Measurements from ENCODE around the gene KIRREL3. TPM values are rescaled to one million over a fixed set of nuclear protein-coding genes. Genes with fewer than 3 reads are reported as not detected.

Gene KIRREL3
- total and polyA plus RNA-seq, 2 experiments from 2014 or later, result 16.1 to 35.6 TPM

DNA sequence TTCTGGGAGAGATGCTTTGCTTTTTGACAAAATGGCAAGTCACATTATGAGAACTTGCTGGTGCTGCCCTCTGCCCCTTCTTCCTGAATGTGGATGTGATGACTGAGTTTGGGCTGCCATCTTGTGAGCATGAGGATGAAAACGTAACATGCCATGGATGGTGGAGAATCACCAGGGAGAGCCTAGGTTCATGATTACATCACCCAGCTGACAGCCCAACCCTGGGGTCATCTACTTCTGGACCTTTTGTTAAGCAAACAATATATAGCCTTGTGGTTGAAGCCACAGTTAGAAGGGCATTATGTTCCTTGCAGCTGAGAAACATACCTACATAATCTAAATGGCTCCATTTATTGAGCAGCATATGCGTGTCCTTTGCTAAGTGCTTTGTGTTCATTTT, 321.5 kb downstream of the KIRREL3 start:
- H3K27ac ChIP-seq, result no peak overlapping the region
- H3K4me1 ChIP-seq (ENCODE audit: insufficient read depth), result no peaks in the 10 kb centered on the region
- peaks cover 2% of the 10 kb centered on the region; the same call in 1 of the 2 replicates for H3K9me2 ChIP-seq (ENCODE audit: insufficient read depth)
- no peak overlapping the region for H3K4me3 ChIP-seq
- H3K9ac ChIP-seq, result no peak overlapping the region
- DNase-seq, result no peak
- in situ Hi-C loops (cut with MboI), result no loop called here
- H3K36me3 ChIP-seq (ENCODE audit: low read depth), result no peaks in the 10 kb centered on the region
- no peaks in the 10 kb centered on the region for H3K27me3 ChIP-seq (replicated peaks; ENCODE audit: insufficient read depth)
- H3K4me2 ChIP-seq (ENCODE audit: unreplicated experiment), result no peak overlapping the region
- H3K9me3 ChIP-seq (ENCODE audit: low read depth), result no peaks in the 10 kb centered on the region
- 69 to 81% methylated on average over 2 of the region's 2 CpGs for WGBS, 2 experiments (ENCODE audit: low coverage in 1 of 2, low lambda C conversion rate in 2 of 2, missing lambda C conversion rate in 2 of 2)
- H4K20me1 ChIP-seq (ENCODE audit: insufficient read depth), result no peaks in the 10 kb centered on the region
- no peak overlapping the region for H2AFZ ChIP-seq
- no peaks in the 10 kb centered on the region for H3F3A ChIP-seq (ENCODE audit: insufficient read depth)
- no peaks in the 10 kb centered on the region; the same call in 1 of the 2 replicates for H3K79me2 ChIP-seq (ENCODE audit: insufficient read depth)
- no peak for TF ChIP-seq EZH2phosphoT487 (IDR thresholded peaks at IDR 0.05; ENCODE audit: insufficient read depth, low read depth)
- TF ChIP-seq EZH2 (IDR thresholded peaks at IDR 0.05; ENCODE audit: insufficient read depth, poor library complexity, severe bottlenecking), result no peak

DNA sequence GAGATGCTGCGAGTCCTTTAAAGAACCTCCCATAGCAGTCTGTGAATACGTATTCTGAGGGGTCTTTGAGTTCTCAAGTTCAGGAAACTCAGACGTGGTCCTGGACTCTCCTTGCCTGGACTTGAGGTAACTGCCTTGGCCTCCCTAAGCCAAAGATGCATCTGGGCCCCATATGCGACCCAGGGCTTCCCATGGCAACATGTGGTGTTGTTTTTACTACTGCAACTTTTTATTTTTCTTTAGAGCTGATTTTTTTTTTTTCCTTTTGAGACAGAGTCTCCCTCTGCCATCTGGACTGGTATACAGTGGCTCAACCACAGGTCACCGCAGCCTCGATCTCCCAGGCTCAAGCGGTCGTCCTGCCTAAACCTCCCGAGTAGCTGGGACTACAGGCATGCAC, 324.0 kb downstream of the KIRREL3 start:
- DNase-seq, result no peak
- no peak overlapping the region for H3K9ac ChIP-seq
- no peak overlapping the region for H2AFZ ChIP-seq
- no peaks in the 10 kb centered on the region for H4K20me1 ChIP-seq (ENCODE audit: insufficient read depth)
- 61 to 66% methylated on average over 9 of the region's 9 CpGs for WGBS, 2 experiments (ENCODE audit: low coverage in 1 of 2, low lambda C conversion rate in 2 of 2, missing lambda C conversion rate in 2 of 2)
- H3K9me2 ChIP-seq (ENCODE audit: insufficient read depth), result peaks cover 2% of the 10 kb centered on the region; the same call in 1 of the 2 replicates
- no peak overlapping the region for H3K4me2 ChIP-seq (ENCODE audit: unreplicated experiment)
- H3F3A ChIP-seq (ENCODE audit: insufficient read depth), result no peaks in the 10 kb centered on the region
- no peaks in the 10 kb centered on the region for H3K9me3 ChIP-seq (ENCODE audit: low read depth)
- TF ChIP-seq EZH2phosphoT487 (IDR thresholded peaks at IDR 0.05; ENCODE audit: insufficient read depth, low read depth), result no peak
- TF ChIP-seq EZH2 (IDR thresholded peaks at IDR 0.05; ENCODE audit: insufficient read depth, poor library complexity, severe bottlenecking), result no peak
- in situ Hi-C loops (cut with MboI), result no loop called here
- no peaks in the 10 kb centered on the region for H3K27me3 ChIP-seq (replicated peaks; ENCODE audit: insufficient read depth)
- H3K4me1 ChIP-seq (ENCODE audit: insufficient read depth), result no peaks in the 10 kb centered on the region
- no peaks in the 10 kb centered on the region for H3K36me3 ChIP-seq (ENCODE audit: low read depth)
- no peak overlapping the region for H3K27ac ChIP-seq
- H3K4me3 ChIP-seq, result no peak overlapping the region
- no peaks in the 10 kb centered on the region; the same call in 1 of the 2 replicates for H3K79me2 ChIP-seq (ENCODE audit: insufficient read depth)

DNA sequence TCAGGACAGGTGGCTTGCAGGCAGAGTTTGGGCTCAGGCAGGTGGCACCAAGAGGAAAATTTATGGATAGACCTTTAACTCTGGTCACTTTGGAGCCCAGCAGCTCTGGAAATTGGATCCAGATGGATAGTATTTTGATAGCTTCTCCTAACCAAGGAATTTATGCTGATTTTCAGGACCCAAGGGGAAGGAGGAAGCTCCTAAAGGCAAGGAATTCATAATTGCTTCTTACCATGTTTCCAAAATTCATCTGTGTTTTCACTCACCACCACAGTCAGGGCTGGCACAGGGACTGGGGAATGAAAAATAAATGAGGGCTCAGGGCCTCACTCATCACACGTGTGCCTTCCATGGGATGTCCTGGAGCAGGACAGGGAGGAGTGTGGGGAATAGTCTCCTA, 327.3 kb downstream of the KIRREL3 start:
- in situ Hi-C loops (cut with MboI), result no loop called here
- TF ChIP-seq EZH2phosphoT487 (IDR thresholded peaks at IDR 0.05; ENCODE audit: insufficient read depth, low read depth) (no peak), EZH2 (IDR thresholded peaks at IDR 0.05; ENCODE audit: insufficient read depth, poor library complexity, severe bottlenecking) (no peak)

DNA sequence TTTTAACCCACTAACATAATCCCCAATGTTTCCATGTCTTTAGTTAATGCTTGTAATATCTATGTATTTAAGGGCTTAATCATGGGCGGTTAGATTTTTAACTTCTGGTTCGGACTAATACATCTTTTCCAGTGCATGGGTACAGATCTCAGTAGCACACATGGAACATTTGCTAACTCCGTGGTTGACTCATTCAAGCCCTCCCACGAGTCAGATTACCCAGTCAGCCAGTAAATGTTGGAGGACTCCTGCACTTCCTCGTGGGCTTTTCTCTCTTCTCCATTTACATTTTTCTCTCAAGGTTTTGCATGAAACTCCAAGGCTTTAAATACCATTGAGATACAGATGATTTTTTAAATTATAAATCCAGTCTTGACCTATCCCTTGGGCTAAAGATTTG, 331.2 kb downstream of the KIRREL3 start:
- Histone ChIP-seq H3K79me2 (ENCODE audit: insufficient read depth) (0 out of 2 replicates have a peak, but pooled peaks cover 8% of the 10 kb centered on the region), H3F3A (ENCODE audit: insufficient read depth) (no peaks in the 10 kb centered on the region), H3K4me3 (no peak overlapping the region), H3K9me2 (ENCODE audit: insufficient read depth) (no peaks in the 10 kb centered on the region), H3K36me3 (ENCODE audit: low read depth) (no peaks in the 10 kb centered on the region), H3K4me2 (ENCODE audit: unreplicated experiment) (no peak overlapping the region), H3K4me1 (ENCODE audit: insufficient read depth) (peaks cover 4% of the 10 kb centered on the region; the same call in 1 of the 2 replicates), H3K27ac (no peak overlapping the region), H2AFZ (no peak overlapping the region), H3K9ac (no peak overlapping the region), H4K20me1 (ENCODE audit: insufficient read depth) (no peaks in the 10 kb centered on the region), H3K27me3 (replicated peaks; ENCODE audit: insufficient read depth) (no peaks in the 10 kb centered on the region), H3K9me3 (ENCODE audit: low read depth) (no peaks in the 10 kb centered on the region)
- in situ Hi-C loops (cut with MboI), result no loop called here
- TF ChIP-seq EZH2 (IDR thresholded peaks at IDR 0.05; ENCODE audit: insufficient read depth, poor library complexity, severe bottlenecking), result no peak
- TF ChIP-seq EZH2phosphoT487 (IDR thresholded peaks at IDR 0.05; ENCODE audit: insufficient read depth, low read depth), result no peak
- DNase-seq, result peak; percentile 83
- 9 to 16% methylated on average over 5 of the region's 5 CpGs for WGBS, 2 experiments (ENCODE audit: low coverage in 1 of 2, low lambda C conversion rate in 2 of 2, missing lambda C conversion rate in 2 of 2)

More for the DNA sequence above, 327.3 kb downstream of the KIRREL3 start:
- Histone ChIP-seq H4K20me1 (ENCODE audit: insufficient read depth) (no peaks in the 10 kb centered on the region), H3K27ac (no peak overlapping the region), H3K4me1 (ENCODE audit: insufficient read depth) (peaks cover 4% of the 10 kb centered on the region; the same call in 1 of the 2 replicates), H3K9me3 (ENCODE audit: low read depth) (no peaks in the 10 kb centered on the region), H3K27me3 (replicated peaks; ENCODE audit: insufficient read depth) (no peaks in the 10 kb centered on the region), H3K4me3 (no peak overlapping the region), H3K9ac (no peak overlapping the region), H3K36me3 (ENCODE audit: low read depth) (no peaks in the 10 kb centered on the region), H3K4me2 (ENCODE audit: unreplicated experiment) (no peak overlapping the region), H3K9me2 (ENCODE audit: insufficient read depth) (peaks cover 2% of the 10 kb centered on the region; the same call in 1 of the 2 replicates), H2AFZ (no peak overlapping the region), H3K79me2 (ENCODE audit: insufficient read depth) (0 out of 2 replicates have a peak, but pooled peaks cover 8% of the 10 kb centered on the region), H3F3A (ENCODE audit: insufficient read depth) (no peaks in the 10 kb centered on the region)
- WGBS, 2 experiments (ENCODE audit: low coverage in 1 of 2, low lambda C conversion rate in 2 of 2, missing lambda C conversion rate in 2 of 2), result 75 to 100% methylated on average over 1 of the region's 1 CpG
- no peak for DNase-seq
